NCI-H2107 treated with DMSO at 0.1 percent for 48 hours (cell line): Measurements from ENCODE around the gene EEPD1.
A peak's percentile ranks its signal among the peaks of the same experiment; 100 is the strongest.

Experiments
- DNase-seq: peaks from one replicate; lab custom pipeline; 2025; ENCODE audit not compliant: unreplicated experiment; lab: John Stamatoyannopoulos, UW

Gene EEPD1

GRCh38 chr7:36188906-36189305 is 35.9 kb downstream of the EEPD1 start:
- DNase-seq: no peak

- DNase-seq: no peak
Measured at GRCh38 chr7:36190447-36191291, 37.6 kb downstream of the EEPD1 start.

DNA sequence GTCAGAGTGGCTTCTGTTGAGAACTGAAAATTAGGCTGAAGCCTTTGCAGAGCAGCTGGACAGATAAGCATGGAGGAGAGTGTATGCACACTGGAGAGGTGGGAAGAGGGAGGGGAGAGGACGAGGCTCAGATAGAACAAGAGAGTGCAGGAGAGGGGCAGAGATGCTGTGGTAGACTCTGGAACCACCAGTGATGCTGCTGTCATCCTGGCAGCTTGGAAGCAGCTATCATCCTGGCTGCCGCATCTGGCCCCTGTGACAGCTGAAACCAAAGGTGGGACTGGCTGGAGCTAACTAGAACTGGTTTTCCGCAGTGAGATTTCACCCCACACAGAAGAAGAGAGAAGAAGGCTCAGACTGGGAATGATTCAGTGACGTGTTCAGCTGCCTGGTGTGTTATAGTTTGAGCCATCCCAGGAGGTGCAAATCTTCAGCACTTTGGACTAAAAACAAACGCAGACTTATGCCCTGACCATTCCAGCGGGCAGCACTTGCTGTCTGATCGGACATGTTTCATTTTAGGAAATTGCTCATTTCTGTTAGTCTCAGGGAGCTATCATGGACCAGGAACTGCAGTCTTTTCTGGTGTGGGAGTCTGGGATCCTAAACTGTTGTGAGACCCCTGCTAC is 38.4 kb downstream of the EEPD1 start:
- no peak for DNase-seq

- no peak for DNase-seq
Measured at GRCh38 chr7:36192053-36192824, 39.2 kb downstream of the EEPD1 start.

DNA sequence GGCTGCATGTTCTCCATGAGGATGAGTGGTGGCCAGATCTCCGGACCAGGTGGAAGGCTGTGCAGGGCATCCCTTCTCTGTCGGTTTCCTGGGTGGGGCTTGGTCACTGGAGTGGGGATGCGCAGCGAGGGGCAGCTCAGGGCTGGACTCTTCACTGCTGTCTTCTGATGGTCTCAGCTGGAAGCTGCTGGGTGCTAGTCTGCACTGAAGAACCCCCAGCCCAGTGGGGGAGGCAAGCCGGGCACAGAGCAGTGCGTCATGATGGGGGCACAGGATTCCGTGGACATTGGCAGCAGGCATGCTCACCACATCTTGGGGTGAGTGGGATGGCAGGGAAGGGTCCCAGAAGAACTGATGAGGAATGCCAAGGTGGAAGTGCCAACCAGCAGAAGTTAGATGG is 39.8 kb downstream of the EEPD1 start:
- no peak for DNase-seq

DNA sequence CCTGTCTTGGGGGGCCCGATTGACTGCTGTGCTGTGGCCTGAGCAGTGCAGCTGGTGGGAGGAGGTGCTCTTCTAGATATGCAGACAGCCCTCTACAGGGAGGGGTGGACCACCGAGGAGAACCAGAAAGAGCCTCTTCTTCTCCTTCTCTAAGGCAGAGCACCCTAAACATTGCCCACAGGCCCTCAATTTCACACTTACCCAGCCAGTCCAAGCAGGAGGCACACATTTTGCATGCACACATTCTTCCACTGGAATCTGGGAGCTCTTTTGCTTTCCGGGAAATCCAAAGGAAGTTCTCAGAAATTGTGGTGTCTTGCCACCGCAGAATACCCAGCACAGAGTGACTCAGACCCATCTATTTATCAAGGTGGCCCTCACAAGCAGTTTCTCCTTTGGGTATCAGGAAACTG is 45.8 kb downstream of the EEPD1 start:
- DNase-seq: no peak

GRCh38 chr7:36199329-36199728 is 46.3 kb downstream of the EEPD1 start:
- no peak for DNase-seq

DNA sequence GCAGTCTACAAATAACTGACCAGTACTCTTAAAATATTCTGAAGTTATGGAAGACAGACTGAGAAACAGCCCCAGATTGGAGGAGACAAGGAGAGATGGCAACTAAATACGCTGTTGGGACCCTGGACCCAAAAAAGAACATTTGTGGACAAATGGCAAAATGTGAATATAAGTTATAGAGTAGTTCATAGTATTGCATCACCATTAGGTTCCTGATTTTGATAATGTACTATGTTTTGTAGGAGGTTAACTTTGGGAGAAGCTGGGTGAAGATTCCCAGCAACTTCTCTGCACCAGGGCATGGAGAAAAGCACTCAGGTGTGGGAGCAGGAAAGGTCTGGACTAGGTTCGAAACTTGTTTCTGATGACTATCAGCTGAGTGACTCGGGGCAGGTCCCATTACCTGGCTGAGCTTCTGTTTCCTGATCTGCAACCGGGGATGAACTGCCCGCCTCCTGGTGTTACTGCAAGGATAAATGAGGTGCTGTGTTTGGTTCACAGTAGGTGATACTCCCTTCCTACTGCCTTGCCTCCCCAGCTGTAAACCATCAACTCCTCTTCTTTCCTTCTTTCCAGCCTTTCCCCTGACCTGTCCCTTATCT is 48.2 kb downstream of the EEPD1 start:
- DNase-seq: no peak

- DNase-seq: no peak
Measured at GRCh38 chr7:36202398-36202797, 49.3 kb downstream of the EEPD1 start.

- DNase-seq: peak; percentile 17
Measured at GRCh38 chr7:36203071-36203790, 50.2 kb downstream of the EEPD1 start.

DNA sequence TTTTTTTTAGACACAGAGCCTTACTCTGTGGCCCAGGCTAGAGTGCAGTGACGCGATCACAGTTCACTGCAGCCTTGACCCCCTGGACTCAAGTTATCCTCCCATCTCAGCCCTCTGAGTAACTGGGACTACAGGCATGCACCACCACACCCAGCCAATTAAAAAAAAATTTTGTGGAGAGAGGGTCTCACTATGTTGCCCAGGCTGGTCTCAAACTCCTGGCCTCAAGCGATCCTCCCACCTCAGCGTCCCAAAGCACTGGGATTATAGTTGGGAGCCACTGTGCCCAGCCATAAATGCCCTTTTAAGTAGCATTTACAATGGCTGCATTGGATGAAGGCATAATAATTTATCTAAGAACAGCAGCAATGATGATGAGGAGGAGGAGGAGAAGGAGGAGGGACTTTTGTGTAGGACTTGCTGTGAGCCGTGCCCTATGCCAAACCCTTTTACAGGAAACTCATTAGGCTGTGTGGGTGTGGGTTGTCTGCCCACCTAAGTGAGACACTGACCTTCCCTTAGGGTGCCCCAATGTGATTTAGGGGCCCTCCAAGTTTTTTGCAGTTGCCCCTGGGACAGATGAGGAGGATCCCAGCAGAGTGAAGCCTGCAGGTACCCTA is 51.1 kb downstream of the EEPD1 start:
- no peak for DNase-seq

DNA sequence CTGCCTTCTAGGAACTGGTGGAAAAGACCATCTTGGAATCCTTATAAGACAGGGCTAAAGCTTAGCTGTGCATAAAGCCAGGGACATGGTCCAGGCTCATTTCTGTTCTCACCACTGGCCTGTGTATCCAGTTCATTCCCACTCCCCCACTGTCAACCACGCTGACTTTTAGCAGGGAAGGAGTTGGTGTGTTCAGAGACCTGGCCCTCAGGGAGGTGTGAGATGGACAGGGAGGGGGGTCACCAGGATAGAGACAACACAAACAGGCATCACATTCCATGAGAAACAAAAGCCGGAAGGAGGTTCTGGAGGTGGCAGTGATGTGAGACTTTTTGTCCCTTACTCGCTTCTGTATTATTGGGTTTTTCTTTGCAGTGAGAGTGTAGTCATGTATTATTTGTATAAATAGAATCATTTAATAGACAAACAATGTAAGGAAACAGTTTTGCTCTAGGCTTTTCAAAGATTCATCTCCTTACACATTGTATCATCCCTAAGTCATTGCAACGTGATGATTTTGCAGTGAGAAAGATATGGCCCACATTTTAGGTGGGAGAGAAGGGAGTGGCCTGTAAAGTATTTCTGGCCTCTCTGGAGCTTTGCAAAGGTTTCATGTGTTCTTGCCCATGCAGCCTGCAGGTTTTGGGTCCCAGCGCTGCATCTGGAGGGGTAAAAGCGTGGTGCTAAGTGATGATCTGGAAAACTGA is 52.0 kb downstream of the EEPD1 start:
- no peak for DNase-seq

GRCh38 chr7:36205803-36206202 is 52.7 kb downstream of the EEPD1 start:
- DNase-seq: no peak

DNA sequence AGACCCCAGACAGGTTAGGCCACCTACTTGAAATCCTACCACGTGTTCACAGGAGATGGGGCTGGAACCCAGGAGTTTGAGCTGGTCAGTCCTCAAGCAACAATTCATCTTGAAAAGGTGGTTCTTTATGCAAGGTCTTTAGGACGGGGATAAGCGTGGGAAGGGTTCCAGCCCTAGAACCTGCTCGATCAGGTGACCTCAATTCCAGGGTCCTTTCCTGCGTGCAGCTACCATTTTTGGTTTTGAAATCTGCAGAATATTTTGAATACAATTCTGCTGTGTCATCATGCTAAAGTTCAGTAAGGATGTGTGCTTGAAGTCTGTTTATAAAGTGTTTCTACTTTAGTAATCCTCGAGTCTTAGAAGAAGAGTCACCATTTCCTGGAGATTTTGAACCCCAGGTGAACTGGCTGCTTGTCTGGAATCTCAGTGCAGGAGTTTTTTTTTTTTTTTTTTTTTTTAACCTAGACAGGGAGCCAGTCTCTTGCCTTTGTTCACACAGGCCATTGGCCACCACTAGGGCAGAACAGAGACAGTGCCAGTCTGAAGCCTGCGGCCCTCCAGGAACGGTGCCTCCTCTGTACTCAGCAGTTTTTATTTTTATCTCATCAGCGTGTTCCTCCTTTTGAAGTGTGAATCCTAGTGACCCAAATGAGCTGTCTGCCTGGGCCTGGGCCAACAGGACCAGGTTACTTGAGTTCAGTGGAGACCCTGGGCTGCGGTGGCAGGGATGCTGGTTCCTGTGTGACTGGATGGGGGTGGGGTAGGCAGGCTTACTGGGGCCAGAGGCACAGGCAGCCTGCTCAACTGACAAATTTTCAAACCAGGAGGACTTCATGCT is 54.6 kb downstream of the EEPD1 start:
- DNase-seq: no peak

GRCh38 chr7:36208426-36208825 is 55.4 kb downstream of the EEPD1 start:
- DNase-seq: no peak

- DNase-seq: no peak
Measured at GRCh38 chr7:36208997-36209813, 56.2 kb downstream of the EEPD1 start.

DNA sequence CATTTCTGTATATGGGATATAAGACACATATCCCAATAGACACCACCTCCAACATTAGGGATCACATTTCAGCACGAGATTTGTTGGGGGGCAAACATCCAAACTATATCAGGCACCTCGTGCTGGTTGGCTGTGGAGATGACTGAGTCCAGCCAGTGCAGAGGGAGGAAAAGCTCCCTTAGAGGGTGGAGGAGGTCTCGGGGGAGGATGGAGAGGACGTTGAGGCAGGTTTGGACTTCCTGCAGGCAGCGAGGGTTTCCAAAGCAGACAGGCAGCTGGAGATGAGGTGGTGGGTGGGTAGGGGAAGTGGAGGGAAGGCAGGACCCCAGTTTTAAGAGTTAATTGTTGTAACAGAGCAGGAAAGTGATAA is 56.7 kb downstream of the EEPD1 start:
- DNase-seq: no peak

- DNase-seq: no peak
Measured at GRCh38 chr7:36210291-36210922, 57.4 kb downstream of the EEPD1 start.
